ENCODE data around the gene CLASP1.

DNA sequence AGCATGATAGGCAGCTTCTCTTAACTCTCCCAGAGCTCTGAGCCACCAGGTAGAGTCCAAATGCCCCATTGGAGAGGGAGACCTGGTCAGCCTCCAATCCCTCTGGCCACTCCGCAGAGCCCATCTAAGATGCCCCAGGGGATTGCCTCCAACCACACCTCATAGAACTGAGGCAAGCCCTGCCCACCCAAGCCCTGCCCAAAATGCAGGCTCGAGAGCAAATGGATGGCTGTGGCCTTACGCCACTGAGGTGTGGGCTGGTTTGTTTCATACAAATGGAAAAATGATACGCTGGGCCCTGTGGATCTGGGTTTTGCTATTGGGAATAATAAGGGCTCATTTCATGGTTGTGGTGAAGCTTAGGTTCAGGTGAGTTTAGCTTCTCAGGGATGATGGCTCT, 361.3 kb downstream of the CLASP1 start:
- TF ChIP-seq, protein P1, sequence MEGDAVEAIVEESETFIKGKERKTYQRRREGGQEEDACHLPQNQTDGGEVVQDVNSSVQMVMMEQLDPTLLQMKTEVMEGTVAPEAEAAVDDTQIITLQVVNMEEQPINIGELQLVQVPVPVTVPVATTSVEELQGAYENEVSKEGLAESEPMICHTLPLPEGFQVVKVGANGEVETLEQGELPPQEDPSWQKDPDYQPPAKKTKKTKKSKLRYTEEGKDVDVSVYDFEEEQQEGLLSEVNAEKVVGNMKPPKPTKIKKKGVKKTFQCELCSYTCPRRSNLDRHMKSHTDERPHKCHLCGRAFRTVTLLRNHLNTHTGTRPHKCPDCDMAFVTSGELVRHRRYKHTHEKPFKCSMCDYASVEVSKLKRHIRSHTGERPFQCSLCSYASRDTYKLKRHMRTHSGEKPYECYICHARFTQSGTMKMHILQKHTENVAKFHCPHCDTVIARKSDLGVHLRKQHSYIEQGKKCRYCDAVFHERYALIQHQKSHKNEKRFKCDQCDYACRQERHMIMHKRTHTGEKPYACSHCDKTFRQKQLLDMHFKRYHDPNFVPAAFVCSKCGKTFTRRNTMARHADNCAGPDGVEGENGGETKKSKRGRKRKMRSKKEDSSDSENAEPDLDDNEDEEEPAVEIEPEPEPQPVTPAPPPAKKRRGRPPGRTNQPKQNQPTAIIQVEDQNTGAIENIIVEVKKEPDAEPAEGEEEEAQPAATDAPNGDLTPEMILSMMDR (IDR thresholded peaks at IDR 0.05) = no peak
- TF ChIP-seq POLR2AphosphoS5 (IDR thresholded peaks at IDR 0.05; ENCODE audit: low read depth, low read length) (no peak), REST (IDR thresholded peaks at IDR 0.05; ENCODE audit: insufficient read depth in 1 of 2, low read depth in 2 of 2, low read length in 1 of 2) (no peak)
